Measurements from ENCODE around the gene CRISPLD2.

GRCh38 chr16:84818989-84819643 lies 669 bp upstream of the CRISPLD2 start:
- TF ChIP-seq POLR2A (IDR thresholded peaks at IDR 0.05): no peak
- TF ChIP-seq CTCF (IDR thresholded peaks at IDR 0.05): no peak
